HL-60/S4 treated with retinoic acid at 250 ng/mL for 4 days and 3 days (cell line): ENCODE measurements around the gene ZNF160.

Experiments used
- in situ Hi-C: fragments of 300-500 bp; cut with MboI; formaldehyde crosslinking; loops from 2 replicates; pipeline ENCODE4 v1.7.0; 2022; ENCODE audit warnings: low sequenced_read_pairs

ZNF160 gene

GRCh38 chr19:53094754-53095575 is 8.3 kb downstream of the ZNF160 start:
- in situ Hi-C loops = no loop called here

GRCh38 chr19:53092723-53093122 is 10.5 kb downstream of the ZNF160 start:
- in situ Hi-C loops = no loop called here

GRCh38 chr19:53091413-53092254 is 11.6 kb downstream of the ZNF160 start:
- in situ Hi-C loops = no loop called here

- in situ Hi-C loops = no loop called here
These were observed 15.1 kb downstream of the ZNF160 start for GRCh38 chr19:53088091-53088490.

GRCh38 chr19:53086949-53087348 is 16.3 kb downstream of the ZNF160 start:
- in situ Hi-C loops = no loop called here

- in situ Hi-C loops = no loop called here
These were observed 17.7 kb downstream of the ZNF160 start for GRCh38 chr19:53085496-53085895.

GRCh38 chr19:53082929-53083328 is 20.3 kb downstream of the ZNF160 start:
- in situ Hi-C loops = no loop called here

- in situ Hi-C loops = no loop called here
These were observed 23.8 kb downstream of the ZNF160 start for GRCh38 chr19:53079313-53079924.

- in situ Hi-C loops = no loop called here
These were observed 24.6 kb downstream of the ZNF160 start for GRCh38 chr19:53078668-53079067.

GRCh38 chr19:53076984-53077383 is 26.2 kb downstream of the ZNF160 start:
- in situ Hi-C loops = no loop called here

GRCh38 chr19:53068834-53069233 is 34.4 kb downstream of the ZNF160 start:
- in situ Hi-C loops = no loop called here

GRCh38 chr19:53068199-53068598 is 35.0 kb downstream of the ZNF160 start:
- in situ Hi-C loops = no loop called here

GRCh38 chr19:53057904-53058580 is 45.2 kb downstream of the ZNF160 start:
- in situ Hi-C loops = no loop called here

GRCh38 chr19:53055117-53055516 is 48.1 kb downstream of the ZNF160 start:
- in situ Hi-C loops = no loop called here

- in situ Hi-C loops = no loop called here
These were observed 55.8 kb downstream of the ZNF160 start for GRCh38 chr19:53047379-53047778.

- in situ Hi-C loops = no loop called here
These were observed 57.7 kb downstream of the ZNF160 start for GRCh38 chr19:53045536-53045935.

GRCh38 chr19:53041366-53041765 is 61.9 kb downstream of the ZNF160 start:
- in situ Hi-C loops = no loop called here

GRCh38 chr19:53037101-53038097 is 65.8 kb downstream of the ZNF160 start:
- in situ Hi-C loops = no loop called here

GRCh38 chr19:53034948-53035675 is 68.1 kb downstream of the ZNF160 start:
- in situ Hi-C loops = no loop called here
